Sigmoid colon (tissue), 3 donors: ENCODE measurements around the gene BLCAP.

Experiments used
- CTCF ChIP-seq, 4 experiments: fragments of 450-650 bp in 3 of 4; fragments of 200-600 bp in 1 of 4; IDR thresholded peaks; one replicate each; pipeline ENCODE4 v1.5.1; 2016 to 2019; ENCODE audit warnings: antibody characterized with exemption in 4 of 4, mild to moderate bottlenecking in 3 of 4, moderate library complexity in 2 of 4
- POLR2A ChIP-seq, 2 donors: fragments of 450-650 bp; IDR thresholded peaks; one replicate each; pipeline ENCODE4 v1.6.1; 2016; ENCODE audit warnings: antibody characterized with exemption in 2 of 2, mild to moderate bottlenecking in 2 of 2, moderate library complexity in 2 of 2

GRCh38 chr20:37571033-37571432 is 43.4 kb upstream of the BLCAP start:
- no peak for TF ChIP-seq POLR2A (IDR thresholded peaks at IDR 0.05)
- no peak for TF ChIP-seq CTCF (IDR thresholded peaks at IDR 0.05)
